ENCODE data around the gene SNED1.

- TF ChIP-seq CTCF (IDR thresholded peaks at IDR 0.05) (no peak), POLR2A (IDR thresholded peaks at IDR 0.05) (no peak), POLR2AphosphoS5 (IDR thresholded peaks at IDR 0.05) (no peak), EP300 (IDR thresholded peaks at IDR 0.05) (no peak)
These were observed 41.0 kb downstream of the SNED1 start for GRCh38 chr2:241039416-241039815.

Measured in sigmoid colon (tissue), 4 donors.